H1 (cell line): Measurements from ENCODE around the gene PPP1R12C. TPM values are rescaled to one million over a fixed set of nuclear protein-coding genes. Genes with fewer than 3 reads are reported as not detected.

ENCODE experiments used
- CTCF ChIA-PET: fragments of 300-600 bp; sonication (Branson Sonifier 250); formaldehyde crosslinking; loops from one replicate; lab custom pipeline; 2021; ENCODE audit not compliant: partially characterized antibody; lab: Charles Lee
- POLR2A ChIA-PET: fragments of 300-600 bp; sonication (Branson Sonifier 250); formaldehyde crosslinking; loops from one replicate; lab custom pipeline; 2021; ENCODE audit warnings: inconsistent platforms; ENCODE audit not compliant: partially characterized antibody; lab: Charles Lee
- DNase-seq, 2 experiments: peaks; one replicate each; pipeline versions ENCODE4 v3.0.0 to v3.0.0-alpha.2; 2010 to 2022; ENCODE audit warnings: low spot score in 2 of 2, low read depth in 1 of 2, mixed read lengths in 1 of 2
- FAIRE-seq: peaks from 2 replicates; lab custom pipeline; 2011; peaks lifted over from hg19 to GRCh38; lab: Jason Lieb, UNC
- H2AFZ ChIP-seq: 2 replicates; pipeline ENCODE4 v1.8.1; 2012; ENCODE audit warnings: low read length, inconsistent platforms
- H2AK5ac ChIP-seq: 2 replicates; pipeline ENCODE4 v1.6.1; 2013; ENCODE audit warnings: low read depth, low read length
- H2BK120ac ChIP-seq: replicated peaks from 2 replicates; pipeline ENCODE3; 2013; ENCODE audit warnings: low read depth, low read length, inconsistent platforms
- H2BK12ac ChIP-seq: 2 replicates; pipeline ENCODE4 v1.6.1; 2013; ENCODE audit warnings: low read depth, low read length
- H2BK15ac ChIP-seq: 2 replicates; pipeline ENCODE4 v1.6.1; 2013; ENCODE audit warnings: low read length
- H2BK20ac ChIP-seq: 2 replicates; pipeline ENCODE4 v1.6.1; 2013; ENCODE audit warnings: low read length
- H2BK5ac ChIP-seq: 2 replicates; pipeline ENCODE4 v1.6.1; 2013; ENCODE audit warnings: low read depth, low read length
- H3K14ac ChIP-seq: 2 replicates; pipeline ENCODE4 v1.6.1; 2013; ENCODE audit warnings: inconsistent platforms; ENCODE audit not compliant: insufficient read length
- H3K18ac ChIP-seq: 2 replicates; pipeline ENCODE4 v1.6.1; 2013; ENCODE audit warnings: low read length; ENCODE audit errors: extremely low read depth
- H3K23ac ChIP-seq: 2 replicates; pipeline ENCODE4 v1.6.1; 2013; ENCODE audit warnings: inconsistent platforms; ENCODE audit not compliant: insufficient read length
- H3K23me2 ChIP-seq: 2 replicates; pipeline ENCODE4 v1.6.1; 2013; ENCODE audit warnings: low read depth, low read length
- H3K27ac ChIP-seq: 2 replicates; pipeline ENCODE4 v1.6.1; 2011; ENCODE audit warnings: low read depth, low read length, inconsistent platforms
- H3K27me3 ChIP-seq, 4 experiments: replicated peaks in 1 of 4; 1 replicate in 1 of 4; 2 replicates in 3 of 4; pipeline versions ENCODE4 v1.6.1 to v1.8.1; 2011 to 2013; ENCODE audit warnings: low read length in 3 of 4, mild to moderate bottlenecking in 3 of 4, inconsistent platforms in 2 of 4, mixed read lengths in 2 of 4, moderate library complexity in 1 of 4; ENCODE audit not compliant: control insufficient read depth in 3 of 4, insufficient read depth in 3 of 4; ENCODE audit errors: extremely low read depth in 1 of 4
- H3K36me3 ChIP-seq, 4 experiments: 2 replicates each; pipeline versions ENCODE4 v1.6.1 to v1.8.1; 2011 to 2013; ENCODE audit warnings: mild to moderate bottlenecking in 4 of 4, low read length in 3 of 4, moderate library complexity in 2 of 4, control low read depth in 1 of 4, inconsistent platforms in 1 of 4; ENCODE audit not compliant: insufficient read depth in 4 of 4, control insufficient read depth in 2 of 4
- H3K4ac ChIP-seq: replicated peaks from 2 replicates; pipeline ENCODE3; 2013; ENCODE audit warnings: low read length, low read depth, mixed read lengths, inconsistent platforms; ENCODE audit not compliant: insufficient read length
- H3K4me1 ChIP-seq, 4 experiments: replicated peaks in 1 of 4; 1 replicate in 1 of 4; 2 replicates in 3 of 4; pipeline versions ENCODE4 v1.6.1 to v1.8.1; 2011 to 2013; ENCODE audit warnings: low read length in 3 of 4, inconsistent platforms in 2 of 4, mixed read lengths in 1 of 4; ENCODE audit not compliant: insufficient read depth in 4 of 4, control insufficient read depth in 3 of 4
- H3K4me2 ChIP-seq, 2 experiments: 2 replicates each; pipeline versions ENCODE4 v1.6.1 to v1.8.1; 2011 to 2013; ENCODE audit warnings: low read depth in 2 of 2, low read length in 2 of 2, control low read depth in 1 of 2, inconsistent platforms in 1 of 2, mild to moderate bottlenecking in 1 of 2; ENCODE audit not compliant: insufficient read depth in 1 of 2
- H3K4me3 ChIP-seq, 4 experiments: fragments of 200-600, 300-600 bp in 1 of 4; sonication (generic), shearing (Covaris generic), sonication (Bioruptor Twin) in 1 of 4; 2 replicates each; pipeline versions ENCODE4 v1.5.1 to v1.8.1; 2011 to 2016; ENCODE audit warnings: low read length in 4 of 4, low read depth in 3 of 4, control low read depth in 2 of 4, inconsistent platforms in 2 of 4, mild to moderate bottlenecking in 2 of 4, mixed read lengths in 1 of 4, moderate library complexity in 1 of 4; ENCODE audit not compliant: insufficient read depth in 2 of 4; ENCODE audit errors: extremely low read depth in 1 of 4
- H3K56ac ChIP-seq: replicated peaks from 2 replicates; pipeline ENCODE3; 2013; ENCODE audit warnings: low read depth, mild to moderate bottlenecking, mixed read lengths, low read length, inconsistent platforms; ENCODE audit not compliant: insufficient read length
- H3K79me1 ChIP-seq: 2 replicates; pipeline ENCODE4 v1.6.1; 2013; ENCODE audit warnings: low read depth, low read length, control low read depth
- H3K79me2 ChIP-seq, 2 experiments: 2 replicates each; pipeline versions ENCODE4 v1.6.1 to v1.8.1; 2012 to 2013; ENCODE audit warnings: low read length in 2 of 2, mild to moderate bottlenecking in 2 of 2, inconsistent platforms in 1 of 2; ENCODE audit not compliant: insufficient read depth in 2 of 2, control insufficient read depth in 1 of 2
- H3K9ac ChIP-seq, 4 experiments: replicated peaks in 1 of 4; 1 replicate in 1 of 4; 2 replicates in 3 of 4; pipeline versions ENCODE4 v1.6.1 to v1.8.1; 2011 to 2013; ENCODE audit warnings: low read depth in 3 of 4, low read length in 3 of 4, control low read depth in 2 of 4, mild to moderate bottlenecking in 2 of 4, moderate library complexity in 2 of 4, inconsistent platforms in 1 of 4; ENCODE audit errors: extremely low read depth in 1 of 4
- H3K9me3 ChIP-seq, 2 experiments: 2 replicates each; pipeline versions ENCODE4 v1.6.1 to v1.8.1; 2012 to 2013; ENCODE audit warnings: mild to moderate bottlenecking in 2 of 2, moderate library complexity in 2 of 2, control low read depth in 1 of 2, inconsistent platforms in 1 of 2, low read depth in 1 of 2, low read length in 1 of 2, mixed read lengths in 1 of 2; ENCODE audit not compliant: insufficient read depth in 2 of 2
- H4K20me1 ChIP-seq, 2 experiments: replicated peaks in 1 of 2; 2 replicates each; pipeline versions ENCODE3 to v1.8.1; 2011 to 2013; ENCODE audit warnings: inconsistent platforms in 2 of 2, low read length in 2 of 2, mild to moderate bottlenecking in 1 of 2; ENCODE audit not compliant: insufficient read depth in 2 of 2, control insufficient read depth in 1 of 2
- H4K5ac ChIP-seq: 2 replicates; pipeline ENCODE4 v1.6.1; 2013; ENCODE audit warnings: low read length, low read depth, mixed read lengths, inconsistent platforms; ENCODE audit not compliant: insufficient read length
- H4K8ac ChIP-seq: 2 replicates; pipeline ENCODE4 v1.8.0; 2013; ENCODE audit warnings: mild to moderate bottlenecking, moderate library complexity, low read length, inconsistent platforms; ENCODE audit not compliant: insufficient read depth; ENCODE audit errors: extremely low read depth
- H4K91ac ChIP-seq: replicated peaks from 2 replicates; pipeline ENCODE3; 2013; ENCODE audit warnings: low read length, mixed read lengths, inconsistent platforms; ENCODE audit not compliant: insufficient read length
- CREB1 ChIP-seq: IDR thresholded peaks from 2 replicates; pipeline ENCODE4 v1.6.1; 2012; ENCODE audit warnings: inconsistent platforms
- KDM5A ChIP-seq: fragments of 200-600 bp; IDR thresholded peaks from 2 replicates; pipeline ENCODE4 v1.7.1; 2012; ENCODE audit warnings: mild to moderate bottlenecking, low read length, inconsistent platforms, mixed read lengths
- POLR2AphosphoS5 ChIP-seq: IDR thresholded peaks from 2 replicates; pipeline ENCODE4 v1.6.1; 2011; ENCODE audit warnings: low read depth, low read length
- SP2 ChIP-seq: IDR thresholded peaks from 2 replicates; pipeline ENCODE4 v1.6.1; 2012; ENCODE audit warnings: mild to moderate bottlenecking, low read length, inconsistent platforms
- ZNF274 ChIP-seq: IDR thresholded peaks from 2 replicates; pipeline ENCODE4 v1.7.0; 2012; ENCODE audit warnings: low read length, borderline replicate concordance; ENCODE audit errors: extremely low read depth
- WGBS, 2 experiments: shearing (Covaris generic) in 1 of 2; methylation state at CpG; one replicate each; pipeline versions ENCODE4 v1.1.6 to v1.1.7; 2013 to 2015; ENCODE audit warnings: low lambda C conversion rate in 2 of 2, mixed read lengths in 2 of 2, inconsistent platforms in 1 of 2, low coverage in 1 of 2, missing lambda C conversion rate in 1 of 2; ENCODE audit not compliant: insufficient replicate concordance in 2 of 2, insufficient coverage in 1 of 2, insufficient read length in 1 of 2; ENCODE audit errors: extremely low coverage in 1 of 2, missing lambda C conversion rate in 1 of 2; 5-methylcytosine and 5-hydroxymethylcytosine counted together
- polyA plus RNA-seq, 7 experiments: library from polyadenylated mRNA; depleted of rRNA in 3 of 7; stranded (reverse) in 5 of 7; unstranded in 2 of 7; fragments of >200 nt in 5 of 7; fragments of 200-250 nt in 2 of 7; gene quantifications; 1 replicate in 5 of 7; 2 replicates in 1 of 7; 4 replicates in 1 of 7; pipeline versions ENCODE4 v1.2.1 to v1.2.3, GENCODE V29; 2011 to 2013; ENCODE audit warnings: missing spikeins in 2 of 7, mixed read lengths in 2 of 7
- total RNA-seq: library from RNA; stranded (reverse); fragmentation: NEBNext Ultra II Directional; extraction: Animal tissue kit (Norgen Biotek cat#: 25700); gene quantifications from 2 replicates; pipeline ENCODE4 v1.2.1, GENCODE V29; 2021

The PPP1R12C gene
- total and polyA plus RNA-seq, 2 of the 8 experiments (the other 6 are each of a cell fraction or from before 2014, with no cell fraction given): 31.7 to 71.5 TPM

GRCh38 chr19:55042688-55043087 is 74.7 kb downstream of the PPP1R12C start:
- CTCF ChIA-PET: no interaction called here
- peaks cover 0 to 3% (median 0%) of the 10 kb centered on the region in 4 experiments; a peak in 2 of 7 replicates for H3K4me1 ChIP-seq
- WGBS, 2 experiments: 69% methylated on average over 11 of the region's 11 CpGs; no CpG with 5 or more reads in 1 of the 2 experiments
- TF ChIP-seq KDM5A: no peak
- TF ChIP-seq SP2: no peak
- no peak for TF ChIP-seq ZNF274
- TF ChIP-seq CREB1: no peak
- TF ChIP-seq POLR2AphosphoS5: no peak
- H3K56ac ChIP-seq: no peak overlapping the region
- H3K36me3 ChIP-seq: peaks cover 7 to 43% (median 21%) of the 10 kb centered on the region in 4 experiments
- no peak overlapping the region for H4K91ac ChIP-seq
- H3K23ac ChIP-seq: no peak overlapping the region
- no peak overlapping the region for H2BK20ac ChIP-seq
- no peak overlapping the region for H2BK15ac ChIP-seq
- DNase-seq: no peak
- H2AFZ ChIP-seq: no peak overlapping the region
- no peak overlapping the region for H3K9ac ChIP-seq
- no peak overlapping the region for H3K4ac ChIP-seq
- H3K18ac ChIP-seq: no peak overlapping the region
- H3K9me3 ChIP-seq: no peaks in the 10 kb centered on the region
- H2AK5ac ChIP-seq: no peak overlapping the region
- H2BK120ac ChIP-seq: no peak overlapping the region
- FAIRE-seq: no peak
- H3K23me2 ChIP-seq: no peaks in the 10 kb centered on the region; the same call in 1 of the 2 replicates
- no peak overlapping the region for H3K4me2 ChIP-seq
- H2BK12ac ChIP-seq: no peak overlapping the region
- no peaks in the 10 kb centered on the region; a peak in 1 of 7 replicates for H3K27me3 ChIP-seq
- H4K20me1 ChIP-seq: peaks cover 3 to 6% of the 10 kb centered on the region in 2 experiments
- no peak overlapping the region for H4K8ac ChIP-seq
- H3K79me1 ChIP-seq: peaks cover 2% of the 10 kb centered on the region; the same call in 1 of the 2 replicates
- H3K4me3 ChIP-seq: no peak overlapping the region
- H3K27ac ChIP-seq: no peak overlapping the region
- H3K14ac ChIP-seq: no peak overlapping the region
- no peaks in the 10 kb centered on the region for H3K79me2 ChIP-seq
- H2BK5ac ChIP-seq: no peak overlapping the region; the same call in 1 of the 2 replicates
- POLR2A ChIA-PET: interaction anchor here (1.0 to 1.2 kb wide), 2 partner anchors 12 to 149 kb away, joined by 3 read pairs; no protein-coding TSS in a partner anchor
- no peak overlapping the region for H4K5ac ChIP-seq
